Measurements from ENCODE around the gene EP300. TPM values are rescaled to one million over a fixed set of nuclear protein-coding genes. Genes with fewer than 3 reads are reported as not detected.

Gene EP300
- total and polyA plus RNA-seq, 4 donors: 14.9 to 177 (median 44.4) TPM

- Histone ChIP-seq H3K9ac (ENCODE audit: insufficient read depth in 1 of 2, low read length in 2 of 2) (no peak overlapping the region), H3K9me3 (ENCODE audit: control insufficient read depth in 4 of 4, insufficient read depth in 3 of 4, low read length in 3 of 4) (no peaks in the 10 kb centered on the region), H3K4me1 (ENCODE audit: control insufficient read depth in 5 of 5, insufficient read depth in 5 of 5, low read length in 5 of 5) (peaks cover 0 to 8% (median 4%) of the 10 kb centered on the region in 5 donors), H3K27me3 (ENCODE audit: control insufficient read depth in 3 of 3, insufficient read depth in 3 of 3, low read length in 2 of 3) (no peaks in the 10 kb centered on the region), H3K4me3 (no peak overlapping the region), H3K27ac (ENCODE audit: low read depth in 1 of 2, low read length in 1 of 2) (no peak overlapping the region), H3K36me3 (ENCODE audit: control insufficient read depth in 4 of 4, insufficient read depth in 4 of 4, low read length in 4 of 4) (no peaks in the 10 kb centered on the region)
- TF ChIP-seq CTCF (IDR thresholded peaks at IDR 0.05; ENCODE audit: control extremely low read depth, extremely low read depth): no peak
- 29 to 50% methylated on average over 10 of the region's 10 CpGs for WGBS, 2 donors
- no peak for ATAC-seq (ENCODE audit: insufficient read depth, low FRiP score)
- DNase-seq: peak in 1 of 3 donors; percentile 43
Observed at GRCh38 chr22:41201141-41201540, 108.7 kb downstream of the EP300 start.

DNA sequence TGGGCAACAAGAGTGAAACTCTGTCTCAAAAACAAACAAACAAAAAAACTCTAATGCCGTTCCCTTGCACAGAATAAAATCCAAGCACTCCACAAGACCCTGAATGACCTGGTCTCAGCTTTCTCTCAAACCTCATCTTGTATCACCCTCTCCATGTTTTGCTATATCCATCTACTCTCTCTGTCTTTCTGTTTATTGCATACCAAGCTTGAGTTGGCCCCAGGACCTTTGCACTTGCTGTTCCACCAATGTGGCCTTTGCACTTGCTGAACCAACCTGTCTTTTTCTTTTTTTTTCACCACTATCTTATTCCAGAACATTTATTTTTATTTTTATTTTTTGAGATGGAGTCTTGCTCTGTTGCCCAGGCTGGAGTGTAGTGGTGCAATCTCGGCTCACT lies 110.7 kb downstream of the EP300 start:
- Histone ChIP-seq H3K27ac (ENCODE audit: low read depth in 1 of 2, low read length in 1 of 2) (no peak overlapping the region), H3K36me3 (ENCODE audit: control insufficient read depth in 4 of 4, insufficient read depth in 4 of 4, low read length in 4 of 4) (peaks cover 0 to 2% (median 0%) of the 10 kb centered on the region in 4 donors), H3K4me3 (no peak overlapping the region), H3K27me3 (ENCODE audit: control insufficient read depth in 3 of 3, insufficient read depth in 3 of 3, low read length in 2 of 3) (no peaks in the 10 kb centered on the region), H3K9ac (ENCODE audit: insufficient read depth in 1 of 2, low read length in 2 of 2) (no peak overlapping the region), H3K9me3 (ENCODE audit: control insufficient read depth in 4 of 4, insufficient read depth in 3 of 4, low read length in 3 of 4) (no peaks in the 10 kb centered on the region), H3K4me1 (ENCODE audit: control insufficient read depth in 5 of 5, insufficient read depth in 5 of 5, low read length in 5 of 5) (peaks cover 0 to 7% (median 4%) of the 10 kb centered on the region in 5 donors)
- no peak for TF ChIP-seq CTCF (IDR thresholded peaks at IDR 0.05; ENCODE audit: control extremely low read depth, extremely low read depth)
- whole genome bisulfite sequencing, 2 donors: 89 to 97% methylated on average over 2 of the region's 2 CpGs
- DNase-seq (no peak), ATAC-seq (ENCODE audit: insufficient read depth, low FRiP score) (no peak)

DNA sequence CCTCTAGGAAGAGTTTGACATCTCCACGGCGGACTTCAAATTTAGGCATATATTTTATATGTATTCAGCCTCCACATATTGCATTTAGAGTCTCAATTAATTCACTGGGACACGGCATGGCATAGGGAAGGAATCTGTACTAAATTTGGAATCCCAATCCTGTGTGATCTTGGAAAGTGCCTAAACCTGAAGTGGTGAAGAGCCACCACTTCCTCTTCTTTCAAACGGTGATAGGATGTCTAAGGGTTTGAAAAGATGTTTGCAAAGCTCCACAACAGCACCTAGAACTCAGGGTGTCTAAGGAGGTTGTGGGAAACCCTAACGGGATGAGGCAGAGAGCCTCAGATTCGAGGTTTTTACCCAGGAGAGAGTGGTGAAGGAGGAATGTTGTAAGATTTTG lies 111.7 kb downstream of the EP300 start:
- ATAC-seq (ENCODE audit: insufficient read depth, low FRiP score) (no peak), DNase-seq (no peak)
- Histone ChIP-seq H3K9ac (ENCODE audit: insufficient read depth in 1 of 2, low read length in 2 of 2) (no peak overlapping the region), H3K4me1 (ENCODE audit: control insufficient read depth in 5 of 5, insufficient read depth in 5 of 5, low read length in 5 of 5) (peaks cover 0 to 7% (median 4%) of the 10 kb centered on the region in 5 donors), H3K27ac (ENCODE audit: low read depth in 1 of 2, low read length in 1 of 2) (no peak overlapping the region), H3K9me3 (ENCODE audit: control insufficient read depth in 4 of 4, insufficient read depth in 3 of 4, low read length in 3 of 4) (no peaks in the 10 kb centered on the region), H3K27me3 (ENCODE audit: control insufficient read depth in 3 of 3, insufficient read depth in 3 of 3, low read length in 2 of 3) (no peaks in the 10 kb centered on the region), H3K36me3 (ENCODE audit: control insufficient read depth in 4 of 4, insufficient read depth in 4 of 4, low read length in 4 of 4) (peaks cover 0 to 4% (median 0%) of the 10 kb centered on the region in 4 donors), H3K4me3 (no peak overlapping the region)
- 58 to 59% methylated on average over 6 of the region's 6 CpGs for WGBS, 2 donors
- TF ChIP-seq CTCF (IDR thresholded peaks at IDR 0.05; ENCODE audit: control extremely low read depth, extremely low read depth): no peak
